ENCODE data around the gene FOXA1. TPM values are rescaled to one million over a fixed set of nuclear protein-coding genes. Genes with fewer than 3 reads are reported as not detected.

Gene FOXA1
- total and polyA plus RNA-seq, 2 of the 4 experiments (the other 2 are of a cell fraction), result 0.18 to 0.31 TPM

DNA sequence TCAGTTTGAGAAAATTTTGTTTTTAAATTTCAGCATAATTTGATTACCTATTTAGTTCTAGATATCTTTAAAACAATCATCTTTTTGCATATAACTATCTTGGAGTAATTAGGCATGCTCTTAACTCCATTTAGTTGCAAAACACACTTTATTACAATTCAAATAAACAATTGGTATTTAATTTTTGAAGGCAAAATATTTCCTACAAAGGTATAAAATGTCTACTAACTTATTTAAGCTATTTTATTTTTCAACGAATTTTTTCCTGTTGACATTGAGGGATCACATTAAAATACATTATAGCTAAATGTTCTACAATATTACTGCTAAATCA lies 8.3 kb downstream of the FOXA1 start:
- BruUV-seq (replicated peaks), result no TSS peak
- H3K27ac ChIP-seq (ENCODE audit: insufficient read depth, low read length), result no peak overlapping the region
- peaks cover 8% of the 10 kb centered on the region; the same call in 1 of the 2 replicates for H4K20me1 ChIP-seq (ENCODE audit: insufficient read depth, low read length)
- no peak overlapping the region for H3K9ac ChIP-seq (ENCODE audit: low read depth, low read length)
- no peak overlapping the region for H4K91ac ChIP-seq (ENCODE audit: insufficient read depth, low read depth, low read length)
- ChIA-PET POLR2A (ENCODE audit: unreplicated experiment) (no interaction called here), CTCF (interaction anchor here (1.0 kb wide), 1 partner anchor 356 kb away, joined by 3 read pairs; no protein-coding TSS in a partner anchor)
- no peaks in the 10 kb centered on the region for H3K9me1 ChIP-seq (ENCODE audit: insufficient read depth, low read length)
- no peak overlapping the region for H3K18ac ChIP-seq (ENCODE audit: low read depth, low read length)
- H3K4me2 ChIP-seq (ENCODE audit: low read depth, low read length), result no peak overlapping the region
- H3K23ac ChIP-seq (ENCODE audit: low read depth, low read length), result no peak overlapping the region
- no peak overlapping the region for H3K56ac ChIP-seq (ENCODE audit: extremely low read depth, insufficient read depth, low read length)
- TF ChIP-seq, protein P1, sequence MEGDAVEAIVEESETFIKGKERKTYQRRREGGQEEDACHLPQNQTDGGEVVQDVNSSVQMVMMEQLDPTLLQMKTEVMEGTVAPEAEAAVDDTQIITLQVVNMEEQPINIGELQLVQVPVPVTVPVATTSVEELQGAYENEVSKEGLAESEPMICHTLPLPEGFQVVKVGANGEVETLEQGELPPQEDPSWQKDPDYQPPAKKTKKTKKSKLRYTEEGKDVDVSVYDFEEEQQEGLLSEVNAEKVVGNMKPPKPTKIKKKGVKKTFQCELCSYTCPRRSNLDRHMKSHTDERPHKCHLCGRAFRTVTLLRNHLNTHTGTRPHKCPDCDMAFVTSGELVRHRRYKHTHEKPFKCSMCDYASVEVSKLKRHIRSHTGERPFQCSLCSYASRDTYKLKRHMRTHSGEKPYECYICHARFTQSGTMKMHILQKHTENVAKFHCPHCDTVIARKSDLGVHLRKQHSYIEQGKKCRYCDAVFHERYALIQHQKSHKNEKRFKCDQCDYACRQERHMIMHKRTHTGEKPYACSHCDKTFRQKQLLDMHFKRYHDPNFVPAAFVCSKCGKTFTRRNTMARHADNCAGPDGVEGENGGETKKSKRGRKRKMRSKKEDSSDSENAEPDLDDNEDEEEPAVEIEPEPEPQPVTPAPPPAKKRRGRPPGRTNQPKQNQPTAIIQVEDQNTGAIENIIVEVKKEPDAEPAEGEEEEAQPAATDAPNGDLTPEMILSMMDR (conservative IDR thresholded peaks at IDR 0.05; ENCODE audit: low read depth, low read length), result no peak
- TF ChIP-seq SMC3 (IDR thresholded peaks at IDR 0.05; ENCODE audit: low read depth, low read length) (no peak), MAFK (IDR thresholded peaks at IDR 0.05; ENCODE audit: low read depth, low read length) (no peak)
- TF ChIP-seq, protein P2, sequence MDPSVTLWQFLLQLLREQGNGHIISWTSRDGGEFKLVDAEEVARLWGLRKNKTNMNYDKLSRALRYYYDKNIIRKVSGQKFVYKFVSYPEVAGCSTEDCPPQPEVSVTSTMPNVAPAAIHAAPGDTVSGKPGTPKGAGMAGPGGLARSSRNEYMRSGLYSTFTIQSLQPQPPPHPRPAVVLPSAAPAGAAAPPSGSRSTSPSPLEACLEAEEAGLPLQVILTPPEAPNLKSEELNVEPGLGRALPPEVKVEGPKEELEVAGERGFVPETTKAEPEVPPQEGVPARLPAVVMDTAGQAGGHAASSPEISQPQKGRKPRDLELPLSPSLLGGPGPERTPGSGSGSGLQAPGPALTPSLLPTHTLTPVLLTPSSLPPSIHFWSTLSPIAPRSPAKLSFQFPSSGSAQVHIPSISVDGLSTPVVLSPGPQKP (IDR thresholded peaks at IDR 0.05; ENCODE audit: borderline replicate concordance, low read depth, low read length), result no peak
- TF ChIP-seq, protein P3, sequence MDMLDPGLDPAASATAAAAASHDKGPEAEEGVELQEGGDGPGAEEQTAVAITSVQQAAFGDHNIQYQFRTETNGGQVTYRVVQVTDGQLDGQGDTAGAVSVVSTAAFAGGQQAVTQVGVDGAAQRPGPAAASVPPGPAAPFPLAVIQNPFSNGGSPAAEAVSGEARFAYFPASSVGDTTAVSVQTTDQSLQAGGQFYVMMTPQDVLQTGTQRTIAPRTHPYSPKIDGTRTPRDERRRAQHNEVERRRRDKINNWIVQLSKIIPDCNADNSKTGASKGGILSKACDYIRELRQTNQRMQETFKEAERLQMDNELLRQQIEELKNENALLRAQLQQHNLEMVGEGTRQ (IDR thresholded peaks at IDR 0.05; ENCODE audit: low read depth, low read length), result no peak
- no peak overlapping the region for H2BK15ac ChIP-seq (ENCODE audit: low read depth, low read length)
- dilution Hi-C loops (cut with HindIII; ENCODE audit: low sequenced_read_pairs, unreplicated experiment), result no loop called here
- intact Hi-C loops (cut with micrococcal nuclease), result no loop called here
- no peak overlapping the region for H2BK120ac ChIP-seq (ENCODE audit: low read depth, low read length)
- in situ Hi-C loops (cut with MboI; ENCODE audit: low sequenced_read_pairs), result loop anchor here (10.0 kb wide), 1 partner anchor 342 kb away; no protein-coding TSS in a partner anchor
- H3K27me3 ChIP-seq (ENCODE audit: control insufficient read depth, insufficient read depth, low read length), result peaks cover 84% of the 10 kb centered on the region
- H3K9me3 ChIP-seq (ENCODE audit: control insufficient read depth, insufficient read depth, low read length), result peaks cover 18% of the 10 kb centered on the region; the same call in 1 of the 2 replicates
- no peaks in the 10 kb centered on the region for H3K79me1 ChIP-seq (ENCODE audit: low read depth in 1 of 2, low read length in 2 of 2)
- no peaks in the 10 kb centered on the region for H3K36me3 ChIP-seq (ENCODE audit: control insufficient read depth, insufficient read depth, low read length)
- H3K4me1 ChIP-seq (ENCODE audit: control insufficient read depth, insufficient read depth, low read length), result peaks cover 3% of the 10 kb centered on the region; the same call in 1 of the 2 replicates
- no peak overlapping the region for H3K14ac ChIP-seq (replicated peaks; ENCODE audit: low read depth, low read length)
- no peak overlapping the region for H3K4me3 ChIP-seq (ENCODE audit: insufficient read depth, low read depth, low read length)
- no peak overlapping the region for H2BK20ac ChIP-seq (ENCODE audit: low read depth, low read length)
- H2BK5ac ChIP-seq (ENCODE audit: low read depth, low read length, poor library complexity, severe bottlenecking), result no peak overlapping the region
- H4K8ac ChIP-seq (ENCODE audit: low read depth in 2 of 2, low read length in 2 of 2), result no peak overlapping the region
- no peak overlapping the region for H2AK9ac ChIP-seq (replicated peaks; ENCODE audit: low read depth, low read length, poor library complexity)
- H2AK5ac ChIP-seq (ENCODE audit: low read depth, low read length), result no peak overlapping the region
- no peak overlapping the region for H2AFZ ChIP-seq (replicated peaks; ENCODE audit: low read length, poor library complexity)
- H3K4ac ChIP-seq (ENCODE audit: low read depth, low read length), result no peak overlapping the region
- no peak for DNase-seq
- no peak for ATAC-seq (ENCODE audit: low read depth)
- no CpG with 5 or more reads among the region's 1 CpG for WGBS, 2 experiments (ENCODE audit: extremely low coverage in 2 of 2, insufficient read length in 1 of 2)
- no peak overlapping the region for H4K5ac ChIP-seq (ENCODE audit: low read depth, low read length)
